DMS53 treated with DMSO at 0.1 percent for 48 hours (cell line): ENCODE results near the gene SPOCK1.

Experiments
- DNase-seq: peaks from one replicate; lab custom pipeline; 2025; ENCODE audit not compliant: unreplicated experiment; lab: John Stamatoyannopoulos, UW

The SPOCK1 gene

GRCh38 chr5:137085206-137085605, 413.9 kb downstream of the SPOCK1 start:
- no peak for DNase-seq

- DNase-seq: no peak
Observed at GRCh38 chr5:137084016-137084415, 415.1 kb downstream of the SPOCK1 start.

- DNase-seq: no peak
Observed at GRCh38 chr5:137082951-137083350, 416.2 kb downstream of the SPOCK1 start.

DNA sequence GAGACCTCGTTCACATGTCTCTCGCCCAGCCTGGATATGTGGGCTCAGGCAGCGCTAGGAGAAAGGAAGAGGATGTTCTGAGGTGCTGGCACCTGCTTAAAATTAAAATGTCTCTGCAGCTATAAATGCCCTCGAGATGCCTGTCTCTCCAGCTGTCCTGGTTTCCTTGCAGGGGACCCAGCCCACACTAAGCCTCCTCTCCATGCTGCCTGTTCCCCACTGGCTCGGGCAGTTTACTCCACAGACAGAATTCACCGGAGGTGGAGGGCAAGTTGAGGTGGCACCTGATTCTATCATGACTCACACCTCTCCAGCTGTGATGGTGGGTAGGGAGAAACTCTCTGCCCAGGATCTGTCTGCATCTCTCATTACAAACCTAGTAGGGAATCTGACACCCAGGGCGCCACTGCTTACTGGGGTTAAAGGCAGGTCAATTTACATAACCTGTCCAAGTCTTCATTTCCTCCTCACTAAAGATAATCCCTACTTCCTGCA, 420.9 kb downstream of the SPOCK1 start:
- DNase-seq: peak; percentile 73

GRCh38 chr5:137075163-137075970, 423.8 kb downstream of the SPOCK1 start:
- DNase-seq: peak; percentile 69

GRCh38 chr5:137073189-137073588, 425.9 kb downstream of the SPOCK1 start:
- DNase-seq: no peak

- DNase-seq: no peak
Observed at GRCh38 chr5:137072361-137073115, 426.6 kb downstream of the SPOCK1 start.

GRCh38 chr5:137071931-137072330, 427.2 kb downstream of the SPOCK1 start:
- no peak for DNase-seq

GRCh38 chr5:137071526-137071925, 427.6 kb downstream of the SPOCK1 start:
- no peak for DNase-seq

DNA sequence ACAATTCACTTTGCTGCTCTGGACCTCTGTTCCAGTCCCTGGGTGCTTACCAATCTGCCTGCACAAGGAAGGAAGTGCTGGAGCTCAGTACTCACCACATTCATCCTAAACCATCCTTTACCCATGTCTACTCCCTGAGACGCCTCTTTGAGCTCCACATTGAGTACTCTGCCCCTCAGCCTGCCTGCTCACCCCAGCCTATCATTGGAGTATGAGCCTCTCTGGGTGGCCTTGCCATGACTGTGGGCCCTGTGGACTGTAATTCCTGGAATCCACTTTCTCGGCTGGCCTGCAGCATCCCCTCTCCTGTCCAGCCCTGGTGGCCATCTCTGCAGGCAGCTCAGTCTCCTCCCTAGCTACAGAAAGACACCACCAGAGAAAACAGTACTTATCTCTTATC, 428.6 kb downstream of the SPOCK1 start:
- DNase-seq: no peak

DNA sequence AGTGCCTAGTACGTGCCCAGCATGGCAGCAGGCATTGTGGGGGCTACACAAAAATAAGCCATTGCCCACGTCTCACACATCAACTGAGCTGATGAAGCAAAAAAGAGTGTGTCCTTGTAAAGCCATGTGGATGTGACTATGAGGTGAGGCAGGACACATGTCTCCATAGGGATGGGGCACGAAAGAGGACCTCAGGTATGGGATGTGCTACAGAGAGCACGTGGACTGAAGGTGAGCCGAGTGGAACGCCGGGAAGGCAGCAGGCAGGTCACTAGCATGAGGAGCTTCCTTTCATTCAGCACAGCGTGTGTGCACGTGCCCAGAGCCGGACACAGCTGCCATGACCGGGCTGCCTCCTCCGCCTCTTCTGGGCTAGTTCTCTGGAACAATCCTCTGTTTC, 429.8 kb downstream of the SPOCK1 start:
- no peak for DNase-seq

GRCh38 chr5:137061382-137061781, 437.7 kb downstream of the SPOCK1 start:
- DNase-seq: no peak

DNA sequence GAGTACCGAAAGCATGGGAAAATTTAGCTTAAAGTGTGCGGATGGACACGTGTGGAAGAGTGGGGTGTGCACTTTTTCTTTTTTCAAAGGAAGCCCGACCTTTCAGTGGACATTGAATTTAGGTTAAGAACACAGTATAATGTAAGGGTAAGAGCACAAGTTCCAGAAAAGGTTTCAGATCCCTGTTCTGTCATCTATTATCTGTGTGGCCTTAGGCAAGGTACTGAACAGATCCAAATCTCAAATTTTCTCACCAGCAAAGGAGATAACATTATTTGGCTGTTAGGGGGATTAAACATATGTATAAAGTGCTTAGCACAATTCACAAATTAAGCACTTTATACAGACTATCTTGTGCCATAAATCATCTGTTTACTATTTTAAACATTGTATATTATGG, 441.0 kb downstream of the SPOCK1 start:
- DNase-seq: no peak

DNA sequence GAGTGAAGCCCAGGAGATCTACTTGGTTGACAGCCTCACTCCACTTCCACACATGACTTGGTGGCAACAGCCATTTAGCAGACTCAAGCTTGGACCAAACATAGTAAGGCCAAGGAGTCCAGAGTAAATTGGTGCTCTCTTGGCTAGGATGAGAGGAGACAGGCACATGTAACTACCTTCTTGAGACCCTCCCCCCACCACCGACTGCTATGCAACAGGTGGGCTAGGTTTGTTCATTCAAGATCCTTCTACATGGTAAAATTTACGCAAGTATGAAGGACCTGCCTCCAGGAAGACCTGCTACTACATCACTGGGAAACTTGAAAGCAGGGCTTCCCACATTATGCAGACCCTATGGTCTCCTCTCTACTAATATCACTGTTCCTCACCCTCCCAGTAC, 442.4 kb downstream of the SPOCK1 start:
- no peak for DNase-seq

DNA sequence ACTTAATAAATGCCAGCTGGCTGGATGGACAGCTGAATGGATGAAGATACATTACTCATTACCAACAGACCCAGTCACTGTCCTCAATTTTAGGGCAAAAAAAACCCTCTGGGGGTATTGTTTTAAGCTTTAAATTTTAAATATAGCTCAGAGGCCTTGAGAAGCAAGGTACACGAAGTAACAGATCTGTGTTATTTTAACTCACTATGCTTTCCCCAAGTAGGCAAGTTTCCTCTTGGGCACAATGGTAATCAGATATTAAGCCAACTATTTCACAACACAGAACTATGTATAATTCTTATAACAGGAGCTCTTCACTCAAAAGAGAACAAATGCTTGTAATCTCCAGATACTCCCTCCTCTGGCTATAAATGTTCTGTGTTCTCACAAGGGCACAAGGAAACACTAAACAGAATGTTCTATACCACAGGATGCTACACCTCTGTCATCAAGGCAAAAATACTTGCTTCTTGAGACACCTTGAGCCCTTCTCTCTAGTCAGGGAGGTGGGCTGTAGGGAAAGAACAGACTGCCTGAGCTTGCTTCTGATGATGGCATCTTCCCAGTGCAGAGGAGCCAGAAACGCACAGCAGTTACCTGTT, 443.8 kb downstream of the SPOCK1 start:
- DNase-seq: no peak

DNA sequence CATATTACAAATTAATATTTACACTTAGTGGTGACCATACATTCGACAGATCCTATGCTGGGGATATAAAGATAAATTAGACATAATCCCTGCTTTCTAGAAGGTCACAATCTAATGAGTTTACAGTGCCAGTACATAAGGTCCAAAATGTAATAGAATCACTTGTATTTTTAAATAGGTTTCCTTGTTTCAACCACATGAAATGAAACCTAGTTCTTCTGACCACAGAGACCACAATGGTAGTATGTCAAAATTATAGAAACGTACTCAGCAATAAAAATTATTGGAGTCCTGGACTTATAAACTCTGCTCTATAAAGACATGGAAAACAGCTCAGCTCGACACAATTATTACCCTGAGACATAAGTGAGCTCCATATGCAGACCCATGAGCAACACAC, 444.3 kb downstream of the SPOCK1 start:
- DNase-seq: no peak

- DNase-seq: no peak
Observed at GRCh38 chr5:137054335-137054734, 444.8 kb downstream of the SPOCK1 start.

DNA sequence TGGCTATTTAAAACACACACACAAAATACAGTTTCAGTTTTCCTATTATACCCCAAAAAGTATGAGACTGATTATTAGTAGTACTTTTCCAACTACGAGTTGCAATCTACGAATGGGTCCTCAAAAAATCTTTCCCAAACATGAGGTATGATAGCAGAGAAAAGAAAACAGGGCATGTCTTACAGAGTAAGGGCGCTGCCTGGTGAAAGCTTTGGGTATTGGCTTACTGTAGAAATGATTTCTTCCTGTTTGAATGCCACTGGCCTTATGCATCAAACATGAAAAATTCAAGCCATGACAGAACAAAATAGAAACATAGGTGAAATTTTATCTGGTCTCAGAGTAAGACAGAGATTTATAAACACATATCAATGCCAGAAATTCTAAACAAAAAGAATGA, 448.0 kb downstream of the SPOCK1 start:
- DNase-seq: peak; percentile 7

- no peak for DNase-seq
Observed at GRCh38 chr5:137040641-137041340, 458.3 kb downstream of the SPOCK1 start.

DNA sequence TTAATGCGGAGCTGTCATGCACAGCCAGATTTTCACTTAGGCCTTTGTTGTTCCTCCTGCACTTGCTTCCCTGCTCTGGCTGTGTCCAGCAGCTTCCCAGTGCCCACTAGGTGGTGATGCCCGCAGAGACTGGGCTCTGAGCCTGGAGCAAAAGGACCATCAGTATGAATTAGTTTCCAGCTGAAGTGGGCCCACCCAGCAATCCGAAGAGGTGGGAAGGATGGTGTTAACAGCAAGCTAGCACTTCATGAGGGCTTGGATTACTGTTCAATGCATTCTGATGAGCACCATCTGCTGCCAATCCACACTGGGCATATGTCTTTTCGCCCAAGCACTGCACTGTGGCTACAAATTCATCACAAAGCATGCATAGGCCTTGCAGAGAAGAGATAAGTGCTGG, 459.1 kb downstream of the SPOCK1 start:
- DNase-seq: no peak

DNA sequence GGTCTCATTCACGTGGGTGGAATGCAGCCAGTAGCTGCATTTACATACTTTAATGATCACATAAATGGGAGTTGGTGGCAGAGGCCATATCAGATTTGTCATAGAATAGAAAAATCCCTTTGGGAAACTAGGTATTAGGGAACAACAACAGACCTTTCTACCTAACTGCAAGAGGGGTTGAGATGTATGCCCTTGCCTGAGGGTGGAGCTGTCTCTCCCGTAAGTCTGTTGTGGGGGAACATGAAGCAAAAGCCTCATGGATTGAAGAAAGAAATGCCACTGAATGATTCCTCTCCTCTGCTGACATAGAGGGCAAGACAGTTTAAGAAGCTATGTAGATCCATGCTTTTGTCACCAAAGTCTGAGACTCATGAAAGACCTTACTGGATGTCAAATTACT, 461.3 kb downstream of the SPOCK1 start:
- DNase-seq: no peak
